GM20000 (cell line): ENCODE results near the gene FARS2.

Experiments used
- DNase-seq: peaks from one replicate; pipeline ENCODE4 v3.0.0; 2012; ENCODE audit warnings: low spot score
- TF ChIP-seq, protein P1 (sequence below): IDR thresholded peaks from 2 replicates; pipeline ENCODE4 v1.5.1; 2012; ENCODE audit warnings: mild to moderate bottlenecking, control low read depth; ENCODE audit errors: extremely low read depth, missing control alignments

The FARS2 gene

GRCh38 chr6:5334341-5334740 is 73.0 kb downstream of the FARS2 start:
- TF ChIP-seq, protein P1, sequence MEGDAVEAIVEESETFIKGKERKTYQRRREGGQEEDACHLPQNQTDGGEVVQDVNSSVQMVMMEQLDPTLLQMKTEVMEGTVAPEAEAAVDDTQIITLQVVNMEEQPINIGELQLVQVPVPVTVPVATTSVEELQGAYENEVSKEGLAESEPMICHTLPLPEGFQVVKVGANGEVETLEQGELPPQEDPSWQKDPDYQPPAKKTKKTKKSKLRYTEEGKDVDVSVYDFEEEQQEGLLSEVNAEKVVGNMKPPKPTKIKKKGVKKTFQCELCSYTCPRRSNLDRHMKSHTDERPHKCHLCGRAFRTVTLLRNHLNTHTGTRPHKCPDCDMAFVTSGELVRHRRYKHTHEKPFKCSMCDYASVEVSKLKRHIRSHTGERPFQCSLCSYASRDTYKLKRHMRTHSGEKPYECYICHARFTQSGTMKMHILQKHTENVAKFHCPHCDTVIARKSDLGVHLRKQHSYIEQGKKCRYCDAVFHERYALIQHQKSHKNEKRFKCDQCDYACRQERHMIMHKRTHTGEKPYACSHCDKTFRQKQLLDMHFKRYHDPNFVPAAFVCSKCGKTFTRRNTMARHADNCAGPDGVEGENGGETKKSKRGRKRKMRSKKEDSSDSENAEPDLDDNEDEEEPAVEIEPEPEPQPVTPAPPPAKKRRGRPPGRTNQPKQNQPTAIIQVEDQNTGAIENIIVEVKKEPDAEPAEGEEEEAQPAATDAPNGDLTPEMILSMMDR, result no peak
- no peak for DNase-seq

GRCh38 chr6:5335020-5335419 is 73.7 kb downstream of the FARS2 start:
- peak; percentile 11 for DNase-seq
- TF ChIP-seq, protein P1, result no peak

DNA sequence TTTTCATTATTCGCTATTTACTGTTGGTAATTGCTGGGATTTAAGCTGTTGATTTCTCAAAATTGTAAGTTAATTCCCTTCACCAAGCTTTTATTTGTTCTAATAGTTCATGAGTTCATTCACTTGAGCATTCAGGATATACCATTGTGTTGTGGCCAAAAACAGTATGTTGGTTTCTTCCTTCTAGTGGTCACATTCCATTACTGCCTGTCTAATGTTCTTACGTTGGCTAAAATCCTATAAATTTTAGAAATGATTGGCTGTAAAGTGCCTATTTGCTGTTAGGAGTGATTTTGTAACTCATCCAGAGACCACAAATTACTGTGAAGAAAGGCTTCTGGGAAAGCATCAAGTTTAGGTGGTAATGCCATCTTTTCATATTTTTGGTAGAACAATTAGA is 76.3 kb downstream of the FARS2 start:
- TF ChIP-seq, protein P1, result no peak
- no peak for DNase-seq

- TF ChIP-seq, protein P1, result no peak
- DNase-seq, result peak; percentile 36
Observed at GRCh38 chr6:5338177-5338960, 77.1 kb downstream of the FARS2 start.

- no peak for DNase-seq
- TF ChIP-seq, protein P1, result no peak
Observed at GRCh38 chr6:5339786-5340185, 78.5 kb downstream of the FARS2 start.

GRCh38 chr6:5341845-5342244 is 80.5 kb downstream of the FARS2 start:
- TF ChIP-seq, protein P1, result no peak
- DNase-seq, result peak; percentile 9

DNA sequence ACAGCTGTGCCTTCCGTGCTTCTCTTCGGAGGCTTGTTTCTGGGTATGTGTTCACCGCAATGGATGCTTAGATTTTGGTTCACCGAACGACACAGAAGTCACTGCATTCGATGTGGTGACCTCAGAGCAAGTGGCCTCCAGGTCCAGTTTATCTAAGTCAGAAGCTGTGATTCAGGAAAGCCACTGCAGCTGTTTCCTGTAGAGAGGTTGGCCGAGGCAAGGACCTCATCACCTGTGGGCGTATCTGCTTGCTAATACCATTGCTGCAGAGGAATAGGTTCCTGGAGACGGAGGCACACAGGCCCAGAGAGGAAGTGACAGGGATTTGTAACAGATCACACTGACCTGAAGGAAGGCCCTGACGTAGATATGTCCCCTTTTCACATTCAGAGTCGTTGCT is 82.7 kb downstream of the FARS2 start:
- TF ChIP-seq, protein P1, result no peak
- DNase-seq, result no peak
